DOHH2 (cell line): ENCODE measurements around the gene PRKAR1B.

Experiments
- CTCF ChIP-seq: fragments of 200-600 bp; sonication (generic); IDR thresholded peaks from one replicate; pipeline ENCODE4 v1.5.1; 2014; ENCODE audit warnings: antibody characterized with exemption, mild to moderate bottlenecking, low read depth, low read length; ENCODE audit not compliant: poor library complexity, severe bottlenecking
- EZH2phosphoT487 ChIP-seq: fragments of 200-600 bp; sonication (generic); IDR thresholded peaks from 2 replicates; pipeline ENCODE4 v1.6.1; 2017; ENCODE audit warnings: borderline replicate concordance, mild to moderate bottlenecking, antibody characterized with exemption, low read length, moderate library complexity, mixed read lengths

GRCh38 chr7:757741-758163 is 30.7 kb upstream of the PRKAR1B start:
- no peak for TF ChIP-seq CTCF
- no peak for TF ChIP-seq EZH2phosphoT487
